DMS114 treated with DMSO at 0.1 percent for 48 hours (cell line): Measurements from ENCODE around the gene FAM171A2.
A peak's percentile ranks its signal among the peaks of the same experiment; 100 is the strongest.

Experiments
- DNase-seq: peaks from one replicate; lab custom pipeline; 2025; ENCODE audit not compliant: unreplicated experiment; lab: John Stamatoyannopoulos, UW

Gene FAM171A2

DNA sequence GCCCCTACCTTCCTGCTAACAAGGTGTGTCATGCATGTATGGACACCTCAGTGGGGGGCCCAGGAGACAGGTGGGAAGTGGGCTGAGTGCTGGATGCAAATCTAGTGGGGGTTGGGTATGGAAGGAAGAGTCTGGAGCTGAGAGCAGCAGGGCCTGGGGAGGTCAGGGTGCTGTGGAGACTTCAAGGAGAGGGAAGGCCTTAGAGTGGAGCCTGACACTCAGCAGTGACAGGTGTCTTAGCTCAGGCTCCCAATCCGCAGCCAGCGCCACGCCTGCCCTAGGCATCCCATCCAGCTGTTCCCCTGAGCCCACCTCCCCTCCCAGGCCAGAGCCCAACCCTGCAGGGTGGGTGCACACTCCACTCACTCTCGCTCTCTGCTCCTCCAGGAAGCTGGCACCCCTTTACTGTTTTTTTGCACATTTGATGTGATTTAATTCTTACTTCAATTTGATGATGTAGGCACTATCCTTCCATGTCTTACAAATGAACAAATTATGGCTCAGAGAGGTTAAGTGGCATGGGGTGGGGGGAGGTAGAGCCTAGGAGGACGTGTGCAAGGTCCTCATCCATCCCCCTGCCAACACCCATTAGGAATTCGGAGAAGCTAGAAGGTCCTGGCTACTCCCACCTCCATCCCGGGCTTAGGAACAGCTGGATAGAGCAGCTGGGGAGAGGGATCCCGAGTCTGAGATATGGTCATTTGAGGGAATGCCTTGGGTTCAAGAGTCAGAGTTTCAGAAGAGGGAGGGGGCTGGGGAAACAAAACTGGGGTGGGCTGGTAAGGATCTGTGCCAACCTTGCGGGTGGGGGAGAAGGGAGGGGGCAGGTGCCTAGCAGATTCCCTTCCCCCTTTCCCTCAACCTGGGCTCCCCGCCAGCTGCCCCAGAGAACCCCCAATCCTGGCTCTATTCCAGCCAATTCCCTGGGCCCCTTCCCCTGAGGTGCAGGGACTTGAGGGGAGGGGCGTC, 2.1 kb downstream of the FAM171A2 start:
- DNase-seq = no peak

GRCh38 chr17:44360826-44361225, 2.8 kb downstream of the FAM171A2 start:
- no peak for DNase-seq

DNA sequence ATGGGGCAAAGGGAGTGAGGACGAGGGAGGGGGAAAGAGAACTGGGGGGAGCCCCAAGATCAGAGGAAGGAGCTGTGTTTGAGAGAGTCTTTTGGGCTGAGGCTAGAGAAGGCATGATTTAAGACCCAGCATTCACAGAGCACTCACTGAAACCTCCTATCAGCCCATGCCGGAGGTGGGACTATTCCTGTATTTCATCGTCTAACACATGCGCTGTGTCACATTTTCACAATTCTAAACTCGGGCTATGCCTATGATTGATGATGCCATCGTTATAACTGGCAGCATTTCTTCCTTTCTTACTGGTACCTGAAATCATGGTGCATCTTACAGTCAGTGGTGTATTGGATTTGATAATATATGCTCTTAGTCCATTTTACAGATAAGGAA, 3.5 kb downstream of the FAM171A2 start:
- no peak for DNase-seq

DNA sequence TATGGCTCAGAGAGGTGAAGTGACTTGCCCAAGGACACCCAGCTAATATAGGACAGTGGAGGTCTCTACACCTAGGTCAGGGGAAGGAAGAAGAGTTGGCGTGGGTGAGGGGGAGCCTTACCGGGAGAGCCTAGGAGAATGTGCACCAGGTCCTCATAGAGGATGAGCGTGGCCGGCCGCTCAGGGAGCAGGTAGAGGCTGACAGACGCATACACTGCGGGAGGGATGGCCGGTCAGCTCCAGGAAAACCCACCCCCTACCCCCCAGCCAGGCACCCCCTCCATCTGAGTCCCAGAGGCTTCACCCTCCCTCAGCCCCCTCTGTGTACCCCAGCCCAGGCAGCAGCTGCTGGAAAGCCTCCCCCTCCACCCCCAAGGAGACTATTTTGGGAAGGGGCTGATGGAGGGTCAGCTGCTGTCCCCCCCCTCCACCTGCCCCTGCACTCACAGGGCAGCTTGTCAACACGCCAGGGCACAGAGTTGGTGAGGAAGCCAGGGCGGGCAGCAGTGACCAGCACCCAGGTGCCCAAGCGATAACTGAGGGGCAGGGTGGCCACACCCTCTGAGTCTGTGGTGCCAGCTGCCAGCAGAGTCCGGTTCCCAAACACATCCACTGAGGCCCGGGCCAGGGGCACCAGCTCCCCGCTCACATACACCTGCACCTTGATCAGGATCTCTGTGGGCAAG, 4.1 kb downstream of the FAM171A2 start:
- DNase-seq = no peak

- no peak for DNase-seq
Measured at GRCh38 chr17:44359006-44359405, 4.6 kb downstream of the FAM171A2 start.

GRCh38 chr17:44358066-44358465, 5.6 kb downstream of the FAM171A2 start:
- DNase-seq = no peak

DNA sequence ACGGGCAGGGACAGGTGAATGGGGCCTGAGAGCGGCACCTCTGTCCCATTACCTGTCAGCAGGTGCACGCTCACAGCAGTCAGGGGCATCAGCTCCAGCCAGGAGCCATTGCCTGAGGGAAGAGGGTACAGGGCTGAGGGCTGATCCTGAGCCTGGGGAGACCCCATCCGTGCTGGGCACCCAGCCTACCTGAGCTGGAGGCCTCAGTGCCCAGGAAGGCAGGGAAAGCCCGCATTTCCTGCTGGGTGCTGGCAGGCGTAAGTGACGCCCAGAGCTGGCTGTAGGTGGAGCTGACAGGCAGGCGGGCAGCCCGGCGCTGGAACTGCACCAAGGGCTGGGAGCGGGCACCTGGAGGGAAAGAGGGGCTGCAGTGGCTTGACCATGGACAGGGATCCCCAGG, 7.4 kb downstream of the FAM171A2 start:
- DNase-seq = no peak

GRCh38 chr17:44355642-44356099, 8.0 kb downstream of the FAM171A2 start:
- no peak for DNase-seq

DNA sequence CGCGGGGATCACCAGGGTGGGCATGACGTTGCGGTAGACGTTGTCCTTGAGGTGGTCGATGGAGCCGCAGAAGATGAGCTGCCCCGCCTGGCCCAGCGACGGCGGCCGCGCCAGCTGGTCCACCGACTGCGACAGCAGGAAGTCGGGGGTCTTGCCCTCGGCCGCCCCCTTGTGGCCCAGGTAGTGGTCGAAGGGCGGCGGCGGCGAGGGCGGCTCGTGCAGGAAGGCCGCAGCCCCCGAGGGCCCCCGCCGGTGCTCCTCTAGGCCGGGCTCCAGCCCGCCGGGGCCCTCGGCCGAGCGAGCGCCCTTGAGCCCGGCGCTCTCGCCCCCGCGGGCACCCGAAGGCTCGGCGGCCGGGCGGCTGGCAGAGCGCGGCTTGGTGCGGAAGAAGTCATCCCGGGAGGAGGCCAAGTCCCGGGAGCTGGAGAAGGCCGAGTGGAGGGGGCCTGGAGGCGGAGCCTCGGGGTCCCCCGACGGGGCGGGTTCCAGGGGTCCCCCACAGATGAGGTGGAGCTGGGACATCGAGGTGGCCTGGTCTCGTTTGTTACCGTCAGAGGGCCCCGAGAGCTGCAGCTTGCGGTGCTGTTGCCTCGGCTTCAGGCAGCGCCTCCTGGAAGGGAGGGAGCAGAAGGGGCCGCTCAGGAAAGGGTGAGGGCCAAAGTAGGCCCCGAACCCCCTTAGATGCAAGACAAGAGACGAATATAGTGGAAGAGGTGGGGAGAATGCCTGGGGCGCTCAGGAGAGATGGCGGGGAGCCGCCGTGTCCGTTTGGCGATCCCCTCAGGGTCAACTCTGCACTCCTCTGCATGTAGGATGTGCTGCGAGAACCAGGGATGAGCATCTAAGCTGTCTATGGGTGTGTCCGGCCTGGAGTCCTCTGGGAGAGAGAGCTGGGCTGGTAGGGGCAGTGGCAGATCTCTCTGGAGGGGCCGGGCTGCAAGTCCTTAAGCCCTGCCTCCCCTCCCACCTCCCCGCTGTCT, 8.8 kb downstream of the FAM171A2 start:
- no peak for DNase-seq

DNA sequence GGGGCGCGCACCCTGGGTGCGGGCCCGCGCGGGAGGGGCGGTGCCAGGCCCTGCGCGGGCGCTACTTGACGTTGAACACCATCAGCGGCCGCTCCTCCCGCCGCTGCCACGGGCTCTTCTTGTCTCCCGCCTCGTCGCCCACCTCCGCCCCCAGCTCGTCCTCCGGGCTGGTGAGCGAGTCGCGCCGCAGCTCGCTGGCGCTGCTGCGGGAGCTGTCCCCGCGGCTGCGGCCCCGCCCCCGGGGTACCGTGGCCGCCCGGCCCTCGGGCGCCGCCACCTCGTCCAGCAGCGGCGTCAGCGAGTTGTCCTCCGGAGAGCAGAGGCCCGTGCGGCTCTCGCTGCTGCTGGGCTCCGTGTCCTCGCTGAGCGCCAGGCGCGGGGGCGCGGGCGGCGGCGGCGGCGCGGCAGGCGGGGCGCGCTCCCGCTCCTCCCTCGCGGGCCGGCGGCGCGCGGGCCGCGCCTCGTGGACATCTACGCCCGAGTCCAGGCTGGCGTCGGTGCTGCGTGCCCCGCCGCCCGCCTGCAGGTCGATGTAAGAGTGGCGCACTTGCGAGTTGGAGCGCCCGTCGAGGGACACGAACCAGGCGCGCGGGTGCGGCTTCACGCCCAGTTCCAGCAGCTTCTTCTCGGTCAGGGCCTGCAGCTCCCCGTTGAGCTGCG, 9.9 kb downstream of the FAM171A2 start:
- DNase-seq = no peak

- DNase-seq = no peak
Measured at GRCh38 chr17:44352828-44353671, 10.6 kb downstream of the FAM171A2 start.

GRCh38 chr17:44351961-44352827, 11.5 kb downstream of the FAM171A2 start:
- no peak for DNase-seq

DNA sequence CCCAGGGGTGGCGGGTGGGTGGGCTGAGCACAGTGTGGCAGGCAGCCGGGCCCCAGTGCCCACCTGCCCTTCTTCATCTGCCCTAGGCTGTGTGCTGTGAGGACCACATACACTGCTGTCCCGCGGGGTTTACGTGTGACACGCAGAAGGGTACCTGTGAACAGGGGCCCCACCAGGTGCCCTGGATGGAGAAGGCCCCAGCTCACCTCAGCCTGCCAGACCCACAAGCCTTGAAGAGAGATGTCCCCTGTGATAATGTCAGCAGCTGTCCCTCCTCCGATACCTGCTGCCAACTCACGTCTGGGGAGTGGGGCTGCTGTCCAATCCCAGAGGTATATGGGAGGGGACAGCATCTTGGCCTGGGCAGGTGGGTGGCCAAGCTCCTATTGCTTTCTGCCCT, 12.2 kb downstream of the FAM171A2 start:
- DNase-seq = no peak

DNA sequence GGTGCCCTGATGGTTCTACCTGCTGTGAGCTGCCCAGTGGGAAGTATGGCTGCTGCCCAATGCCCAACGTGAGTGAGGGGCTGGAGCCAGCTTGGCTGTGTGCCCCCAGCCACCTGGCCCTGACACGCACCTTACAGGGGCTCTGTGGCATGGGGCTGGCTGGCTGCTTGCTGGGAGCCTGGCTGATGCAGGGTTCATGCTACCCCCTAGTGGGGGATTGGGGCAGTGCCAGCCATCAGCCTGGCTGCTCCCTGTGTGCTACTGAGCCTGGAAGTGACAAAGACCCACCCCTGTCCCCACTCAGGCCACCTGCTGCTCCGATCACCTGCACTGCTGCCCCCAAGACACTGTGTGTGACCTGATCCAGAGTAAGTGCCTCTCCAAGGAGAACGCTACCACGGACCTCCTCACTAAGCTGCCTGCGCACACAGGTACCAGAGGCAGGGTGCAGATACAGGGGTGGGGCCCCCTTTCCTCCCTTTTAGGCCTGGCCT, 12.9 kb downstream of the FAM171A2 start:
- DNase-seq = peak; percentile 18

- no peak for DNase-seq
Measured at GRCh38 chr17:44349553-44350070, 14.0 kb downstream of the FAM171A2 start.

GRCh38 chr17:44348988-44349364, 14.7 kb downstream of the FAM171A2 start:
- no peak for DNase-seq

- DNase-seq = no peak
Measured at GRCh38 chr17:44348234-44348987, 15.2 kb downstream of the FAM171A2 start.
